Esophagus muscularis mucosa (tissue), 4 donors: Measurements from ENCODE around the gene TNFSF12.

Experiments used
- EP300 ChIP-seq: sonication (generic); formaldehyde crosslinking; IDR thresholded peaks from one replicate; pipeline ENCODE4 v1.6.1; 2017; ENCODE audit warnings: antibody characterized with exemption
- POLR2A ChIP-seq: fragments of 450-650 bp; IDR thresholded peaks from one replicate; pipeline ENCODE4 v1.6.1; 2017; ENCODE audit warnings: antibody characterized with exemption, moderate library complexity, mild to moderate bottlenecking, low read depth
- POLR2AphosphoS5 ChIP-seq, 2 donors: sonication (generic); formaldehyde crosslinking; IDR thresholded peaks; one replicate each; pipeline ENCODE4 v1.6.1; 2017; ENCODE audit warnings: antibody characterized with exemption in 2 of 2
- TF ChIP-seq, protein P1 (sequence below), 3 experiments: fragments of 200-600 bp in 2 of 3; fragments of 450-650 bp in 1 of 3; sonication (generic) in 2 of 3; IDR thresholded peaks; one replicate each; pipeline ENCODE4 v1.5.1; 2017 to 2019; ENCODE audit warnings: antibody characterized with exemption in 3 of 3, mild to moderate bottlenecking in 2 of 3, moderate library complexity in 1 of 3

DNA sequence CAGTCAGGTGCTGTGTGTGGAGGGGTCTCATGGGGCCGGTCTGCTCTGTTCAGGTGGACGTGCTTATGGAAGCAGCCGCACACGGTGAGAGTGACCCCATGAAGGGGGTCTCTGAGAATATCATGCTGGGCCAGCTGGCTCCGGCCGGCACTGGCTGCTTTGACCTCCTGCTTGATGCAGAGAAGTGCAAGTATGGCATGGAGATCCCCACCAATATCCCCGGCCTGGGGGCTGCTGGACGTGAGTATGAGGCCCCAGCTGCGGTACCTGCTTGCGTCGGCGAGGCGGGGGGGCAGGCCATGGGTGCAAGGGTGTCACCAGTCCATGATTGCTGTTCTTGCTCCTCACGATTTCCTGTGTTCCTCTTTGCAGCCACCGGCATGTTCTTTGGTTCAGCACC is 36.8 kb upstream of the TNFSF12 start:
- TF ChIP-seq POLR2AphosphoS5 (IDR thresholded peaks at IDR 0.05) (no peak), POLR2A (no peak), EP300 (no peak)
- TF ChIP-seq, protein P1, sequence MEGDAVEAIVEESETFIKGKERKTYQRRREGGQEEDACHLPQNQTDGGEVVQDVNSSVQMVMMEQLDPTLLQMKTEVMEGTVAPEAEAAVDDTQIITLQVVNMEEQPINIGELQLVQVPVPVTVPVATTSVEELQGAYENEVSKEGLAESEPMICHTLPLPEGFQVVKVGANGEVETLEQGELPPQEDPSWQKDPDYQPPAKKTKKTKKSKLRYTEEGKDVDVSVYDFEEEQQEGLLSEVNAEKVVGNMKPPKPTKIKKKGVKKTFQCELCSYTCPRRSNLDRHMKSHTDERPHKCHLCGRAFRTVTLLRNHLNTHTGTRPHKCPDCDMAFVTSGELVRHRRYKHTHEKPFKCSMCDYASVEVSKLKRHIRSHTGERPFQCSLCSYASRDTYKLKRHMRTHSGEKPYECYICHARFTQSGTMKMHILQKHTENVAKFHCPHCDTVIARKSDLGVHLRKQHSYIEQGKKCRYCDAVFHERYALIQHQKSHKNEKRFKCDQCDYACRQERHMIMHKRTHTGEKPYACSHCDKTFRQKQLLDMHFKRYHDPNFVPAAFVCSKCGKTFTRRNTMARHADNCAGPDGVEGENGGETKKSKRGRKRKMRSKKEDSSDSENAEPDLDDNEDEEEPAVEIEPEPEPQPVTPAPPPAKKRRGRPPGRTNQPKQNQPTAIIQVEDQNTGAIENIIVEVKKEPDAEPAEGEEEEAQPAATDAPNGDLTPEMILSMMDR (IDR thresholded peaks at IDR 0.05), result no peak
